ENCODE data around the gene MCHR2.

Gene MCHR2

DNA sequence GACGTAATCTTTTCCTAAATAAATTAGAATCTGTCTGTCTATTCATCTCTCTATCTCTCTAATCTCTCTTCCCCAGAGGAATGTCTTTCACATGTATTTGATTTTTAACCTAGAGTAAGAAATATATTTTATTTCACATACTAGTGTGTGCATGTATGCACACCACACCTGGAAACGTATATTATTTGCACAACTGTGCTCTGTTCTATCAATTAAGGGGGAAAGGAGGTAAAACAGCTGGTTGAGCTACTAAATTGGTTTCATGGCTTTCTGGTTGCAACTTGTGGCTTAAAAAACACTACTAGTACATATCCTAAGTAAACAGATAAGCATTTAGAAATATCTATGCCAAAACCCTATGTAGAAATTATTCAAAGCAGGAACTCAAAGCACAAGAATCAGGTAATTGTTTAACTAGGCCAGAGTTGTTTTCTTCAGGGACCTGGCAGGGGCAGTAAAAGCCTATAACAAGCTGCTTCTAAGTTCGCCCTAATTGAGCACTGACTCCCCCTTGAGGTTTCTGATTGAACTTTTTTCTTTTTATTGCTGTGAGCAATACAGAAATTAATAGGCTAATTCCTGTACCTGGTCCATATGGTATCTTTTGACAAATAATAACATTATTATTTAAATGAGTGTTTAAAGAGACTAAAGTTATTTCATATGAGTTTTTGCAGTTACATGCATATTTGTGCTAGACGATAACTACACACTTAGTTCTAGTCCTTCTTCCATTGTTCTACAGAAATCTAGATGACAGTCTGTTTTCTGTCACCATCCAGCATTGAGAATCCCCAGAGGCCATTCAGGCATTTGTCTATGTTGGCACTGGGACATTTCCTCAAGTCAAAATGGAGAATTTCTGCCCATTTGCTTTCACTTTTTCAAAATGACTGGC is 88.6 kb downstream of the MCHR2 start:
- DNase-seq (ENCODE audit: low read depth), result peak; percentile 21

DNA sequence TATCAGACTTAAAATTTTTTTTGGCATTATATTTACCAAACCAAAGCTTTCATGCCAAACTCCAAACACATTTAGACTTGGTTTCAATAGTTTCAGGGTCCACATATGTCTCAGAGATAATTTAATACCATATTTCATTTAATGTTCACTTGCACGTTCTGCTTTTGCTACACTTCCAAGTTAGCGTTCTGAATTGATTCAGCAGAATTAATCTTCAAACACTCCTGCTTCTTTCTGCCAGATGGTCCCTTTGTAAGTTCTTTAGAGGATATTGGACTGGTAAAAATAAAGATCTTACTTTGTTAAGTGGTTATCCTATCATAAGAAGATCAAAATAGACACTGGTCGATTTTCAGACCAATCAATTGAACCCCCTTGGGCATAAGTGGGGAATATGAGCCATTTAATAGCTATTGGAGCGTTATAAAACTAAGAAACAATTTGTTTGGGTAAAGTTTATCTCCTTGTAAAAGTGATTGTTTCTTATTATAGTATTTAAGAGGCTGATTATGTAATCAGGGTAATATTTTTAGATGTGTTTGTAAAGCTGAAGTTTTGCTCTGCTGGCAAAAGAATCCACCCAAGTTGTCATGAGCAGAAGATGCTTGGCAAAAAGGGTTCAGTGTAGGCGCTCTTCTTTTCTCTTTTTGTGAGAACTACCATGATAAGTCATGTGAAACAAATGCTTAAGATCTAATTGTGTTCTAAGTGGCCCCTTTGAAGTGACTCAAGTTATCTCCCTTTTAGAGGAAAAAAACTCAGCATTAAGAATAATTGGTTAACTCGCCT is 92.2 kb downstream of the MCHR2 start:
- no peak for DNase-seq (ENCODE audit: low read depth)

- DNase-seq (ENCODE audit: low read depth), result no peak
These were observed 99.2 kb downstream of the MCHR2 start for GRCh38 chr6:99894815-99895214.

- DNase-seq (ENCODE audit: low read depth), result no peak
These were observed 107.0 kb downstream of the MCHR2 start for GRCh38 chr6:99887066-99887465.

GRCh38 chr6:99885051-99885450 is 109.0 kb downstream of the MCHR2 start:
- no peak for DNase-seq (ENCODE audit: low read depth)

DNA sequence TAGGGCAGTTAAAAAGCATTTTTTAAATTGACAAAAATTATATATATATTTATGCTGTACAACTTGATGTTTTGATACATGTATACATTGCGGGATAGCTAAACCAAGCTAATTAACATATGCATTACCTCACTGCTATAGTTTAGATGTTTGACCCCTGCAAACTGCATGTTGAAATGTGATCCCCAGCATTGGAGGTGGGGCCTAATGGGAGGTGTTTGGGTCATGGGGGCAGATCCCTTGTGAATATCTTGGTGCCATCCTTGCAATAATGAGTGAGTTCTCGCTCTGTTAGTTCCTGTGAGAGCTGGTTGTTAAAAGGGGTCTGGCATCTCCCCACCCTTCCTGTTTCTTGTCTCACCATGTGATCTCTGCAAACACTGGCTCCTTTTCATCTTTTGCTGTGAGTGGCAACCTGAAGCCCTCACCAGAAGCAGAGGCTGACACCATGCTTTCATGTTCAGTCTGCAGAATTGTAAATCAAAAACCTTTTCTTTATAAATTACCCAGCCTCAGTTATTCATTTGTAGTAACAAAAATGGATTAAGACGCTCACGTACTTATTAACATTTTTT is 111.8 kb downstream of the MCHR2 start:
- no peak for DNase-seq (ENCODE audit: low read depth)

DNA sequence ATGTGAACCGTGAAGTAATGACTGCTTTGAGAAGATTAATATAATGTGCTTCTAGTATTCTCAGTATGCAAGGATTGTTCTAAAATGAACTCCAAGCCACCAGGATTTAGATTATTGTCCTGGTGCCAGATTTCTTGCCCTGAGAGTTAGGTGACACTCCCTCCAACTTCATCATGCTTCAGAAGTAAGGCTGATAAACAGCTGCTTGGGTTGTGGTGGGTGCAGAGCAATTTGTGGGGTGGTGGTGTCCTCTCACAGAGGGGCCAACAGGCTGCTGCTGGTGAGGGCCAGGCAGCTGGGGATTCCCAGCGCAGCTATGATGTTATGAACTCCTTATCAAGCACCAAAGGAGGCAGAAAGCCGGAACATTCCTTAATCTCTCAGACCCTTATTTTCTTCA is 114.6 kb downstream of the MCHR2 start:
- DNase-seq (ENCODE audit: low read depth), result no peak

GRCh38 chr6:99875068-99875467 is 119.0 kb downstream of the MCHR2 start:
- no peak for DNase-seq (ENCODE audit: low read depth)

DNA sequence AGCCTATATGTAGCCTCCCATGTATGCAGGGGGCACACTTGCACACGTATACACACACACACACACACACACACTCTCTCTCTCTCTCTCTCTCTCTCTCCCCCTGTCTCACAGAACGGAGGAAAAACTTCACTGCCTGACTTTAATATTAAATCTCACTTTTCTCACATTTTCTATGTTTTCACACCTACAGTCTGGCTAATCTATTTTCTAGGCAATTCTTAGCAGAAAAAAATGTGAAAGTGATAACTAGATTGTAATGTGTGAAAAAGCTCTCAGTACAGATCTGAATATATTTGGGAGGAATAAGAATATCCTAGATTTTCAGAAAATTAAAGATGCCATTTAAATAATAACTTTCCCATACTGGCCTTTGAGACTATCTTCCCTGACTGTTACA is 120.9 kb downstream of the MCHR2 start:
- no peak for DNase-seq (ENCODE audit: low read depth)

DNA sequence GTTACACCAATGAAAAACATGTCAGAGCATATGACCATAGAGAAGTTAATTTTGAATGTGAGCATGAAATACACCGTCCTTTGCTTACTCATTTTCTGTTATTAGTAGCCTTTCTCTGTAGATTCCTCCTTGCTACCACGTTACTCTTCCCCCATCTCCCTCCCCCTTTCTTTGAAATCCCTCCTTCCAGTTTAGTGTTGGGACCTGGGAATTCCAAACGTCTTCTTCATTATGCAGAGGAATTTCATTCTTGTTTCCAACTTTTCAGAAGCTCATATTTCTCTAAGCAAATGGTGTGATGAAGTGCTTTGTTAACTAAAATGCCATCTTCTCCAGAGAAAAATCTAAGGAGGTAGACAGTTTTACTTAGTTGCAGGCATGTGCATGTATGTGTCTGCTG is 122.4 kb downstream of the MCHR2 start:
- no peak for DNase-seq (ENCODE audit: low read depth)
